Midbrain (tissue), 1 donor: ENCODE results near the gene WNT4.

Experiments used
- DNase-seq: peaks from one replicate; lab custom pipeline; 2025; lab: John Stamatoyannopoulos, UW

WNT4 gene

DNA sequence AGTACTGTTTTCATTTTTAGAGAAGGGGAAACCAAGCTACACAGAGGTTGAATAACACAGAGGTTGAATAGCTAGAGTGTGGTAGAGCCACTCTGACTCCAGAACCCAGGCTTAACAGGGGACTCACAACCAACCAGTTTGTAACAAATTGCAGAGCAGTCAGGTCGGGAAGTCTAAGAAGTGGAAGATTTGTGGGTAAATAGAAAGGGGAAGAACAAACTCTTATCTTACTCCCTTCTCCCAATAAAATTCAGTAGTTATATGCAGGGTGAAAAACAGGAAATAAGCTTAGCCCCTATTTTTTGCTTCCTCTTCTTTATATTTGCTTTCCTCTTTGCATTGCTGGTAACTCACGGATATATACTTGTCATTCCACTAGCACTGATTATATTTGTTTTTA, 67.2 kb downstream of the WNT4 start:
- DNase-seq = no peak

DNA sequence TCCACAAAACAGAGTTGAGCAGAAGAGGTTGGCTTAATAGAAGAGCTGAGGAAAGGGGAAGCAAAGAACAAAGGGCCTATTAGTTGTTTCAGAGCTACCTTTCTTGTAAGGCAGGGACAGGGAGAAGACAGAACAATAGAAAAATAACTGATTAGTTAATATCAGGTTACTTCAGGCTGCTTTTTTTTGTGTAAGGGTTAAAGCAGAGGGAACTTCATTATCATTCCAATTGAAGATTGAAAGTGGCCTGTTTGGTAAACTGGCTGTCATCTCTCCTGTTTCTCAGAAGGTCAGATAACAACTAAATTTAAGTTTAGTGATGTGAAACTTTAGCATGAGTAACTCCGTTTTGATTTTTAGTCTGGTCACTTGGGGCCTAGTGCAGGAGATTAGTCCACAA, 68.1 kb downstream of the WNT4 start:
- DNase-seq = no peak

DNA sequence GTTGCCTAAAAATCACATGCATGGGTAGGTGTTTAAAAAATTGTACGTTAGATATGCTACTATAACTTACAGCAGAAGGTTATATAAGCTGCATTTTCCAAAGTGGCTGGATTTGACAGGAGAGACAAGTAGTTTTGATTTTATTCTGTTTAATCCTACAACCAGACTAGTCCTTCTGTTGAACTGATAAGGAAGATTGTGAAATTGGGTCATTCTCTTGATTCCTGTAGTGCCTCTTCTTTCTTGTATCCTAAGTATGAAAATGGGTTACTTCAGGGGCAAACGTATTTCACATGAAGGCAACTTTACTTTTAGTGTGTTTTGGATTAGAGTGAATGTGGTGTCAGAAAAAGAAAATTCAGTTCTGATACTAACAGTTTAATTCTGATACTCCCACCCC, 71.4 kb downstream of the WNT4 start:
- DNase-seq = no peak
